SK-N-MC (cell line): ENCODE results near the gene DAAM2.

Experiments
- EZH2 ChIP-seq: fragments of 200-600 bp; sonication (generic); IDR thresholded peaks from one replicate; pipeline ENCODE4 v1.6.1; 2017; ENCODE audit warnings: antibody characterized with exemption
- POLR2AphosphoS5 ChIP-seq: IDR thresholded peaks from 2 replicates; pipeline ENCODE4 v1.6.1; 2012; ENCODE audit warnings: mild to moderate bottlenecking, low read depth, low read length, borderline replicate concordance

GRCh38 chr6:39914239-39914638 is 122.1 kb downstream of the DAAM2 start:
- TF ChIP-seq EZH2 (no peak), POLR2AphosphoS5 (no peak)
